Retina (tissue), 1 donor: ENCODE data around the gene PET100.
"Not testable (repeated sequence)": the region's sequence is repeated elsewhere in the genome, so short reads cannot be mapped to it uniquely, and the experiment has no call there.

ENCODE experiments used
- DNase-seq: peaks from one replicate; pipeline ENCODE4 v3.0.0-alpha.2; 2016

Gene PET100

GRCh38 chr19:7635670-7636069 lies 6.1 kb downstream of the PET100 start:
- DNase-seq: no peak

GRCh38 chr19:7636317-7636690 lies 6.7 kb downstream of the PET100 start:
- DNase-seq: no peak

- DNase-seq: no peak
These were observed 7.2 kb downstream of the PET100 start, which contains the start of gene STXBP2 for GRCh38 chr19:7636691-7637373. STXBP2 (plus strand) TSS chr19:7637110; CDS start chr19:7637150, 40 bp downstream.

GRCh38 chr19:7637374-7638256 lies 8.0 kb downstream of the PET100 start:
- no peak for DNase-seq

GRCh38 chr19:7638802-7639465 lies 9.3 kb downstream of the PET100 start:
- DNase-seq: no peak

GRCh38 chr19:7639863-7640348 lies 10.3 kb downstream of the PET100 start:
- no peak for DNase-seq

- DNase-seq: no peak
These were observed 11.2 kb downstream of the PET100 start for GRCh38 chr19:7640803-7641202.

- no peak for DNase-seq
These were observed 12.0 kb downstream of the PET100 start for GRCh38 chr19:7641290-7642276.

GRCh38 chr19:7642295-7643030 lies 12.9 kb downstream of the PET100 start:
- no peak for DNase-seq

GRCh38 chr19:7643031-7643415 lies 13.4 kb downstream of the PET100 start:
- no peak for DNase-seq

GRCh38 chr19:7643629-7644549 lies 14.3 kb downstream of the PET100 start:
- not testable (repeated sequence) for DNase-seq

GRCh38 chr19:7644550-7644877 lies 14.9 kb downstream of the PET100 start:
- DNase-seq: no peak

GRCh38 chr19:7645163-7645562 lies 15.6 kb downstream of the PET100 start:
- no peak for DNase-seq

- DNase-seq: no peak
These were observed 16.2 kb downstream of the PET100 start for GRCh38 chr19:7645656-7646425.

- DNase-seq: no peak
These were observed 16.8 kb downstream of the PET100 start for GRCh38 chr19:7646426-7646700.

GRCh38 chr19:7647156-7647555 lies 17.6 kb downstream of the PET100 start:
- DNase-seq: no peak

- no peak for DNase-seq
These were observed 18.8 kb downstream of the PET100 start for GRCh38 chr19:7648265-7649014.

- DNase-seq: no peak
These were observed 20.6 kb downstream of the PET100 start for GRCh38 chr19:7650148-7650547.

- DNase-seq: peak; percentile 93
These were observed 22.6 kb downstream of the PET100 start for GRCh38 chr19:7652061-7652641.
